Peyer's patch (tissue), 4 donors: ENCODE data around the gene TEX28.
"Not testable (repeated sequence)": the region's sequence is repeated elsewhere in the genome, so short reads cannot be mapped to it uniquely, and the experiment has no call there.

Experiments
- POLR2A ChIP-seq, 2 donors: fragments of 450-650 bp; IDR thresholded peaks; one replicate each; pipeline ENCODE4 v1.5.1; 2017; ENCODE audit warnings: antibody characterized with exemption in 2 of 2, mild to moderate bottlenecking in 2 of 2, moderate library complexity in 2 of 2
- TF ChIP-seq, protein P1 (sequence below), 6 experiments: fragments of 450-650 bp in 4 of 6; fragments of 200-600 bp in 2 of 6; sonication (generic) in 1 of 6; IDR thresholded peaks; one replicate each; pipeline ENCODE4 v1.5.1; 2017 to 2019; ENCODE audit warnings: antibody characterized with exemption in 6 of 6, mild to moderate bottlenecking in 3 of 6, moderate library complexity in 1 of 6

- TF ChIP-seq, protein P1, sequence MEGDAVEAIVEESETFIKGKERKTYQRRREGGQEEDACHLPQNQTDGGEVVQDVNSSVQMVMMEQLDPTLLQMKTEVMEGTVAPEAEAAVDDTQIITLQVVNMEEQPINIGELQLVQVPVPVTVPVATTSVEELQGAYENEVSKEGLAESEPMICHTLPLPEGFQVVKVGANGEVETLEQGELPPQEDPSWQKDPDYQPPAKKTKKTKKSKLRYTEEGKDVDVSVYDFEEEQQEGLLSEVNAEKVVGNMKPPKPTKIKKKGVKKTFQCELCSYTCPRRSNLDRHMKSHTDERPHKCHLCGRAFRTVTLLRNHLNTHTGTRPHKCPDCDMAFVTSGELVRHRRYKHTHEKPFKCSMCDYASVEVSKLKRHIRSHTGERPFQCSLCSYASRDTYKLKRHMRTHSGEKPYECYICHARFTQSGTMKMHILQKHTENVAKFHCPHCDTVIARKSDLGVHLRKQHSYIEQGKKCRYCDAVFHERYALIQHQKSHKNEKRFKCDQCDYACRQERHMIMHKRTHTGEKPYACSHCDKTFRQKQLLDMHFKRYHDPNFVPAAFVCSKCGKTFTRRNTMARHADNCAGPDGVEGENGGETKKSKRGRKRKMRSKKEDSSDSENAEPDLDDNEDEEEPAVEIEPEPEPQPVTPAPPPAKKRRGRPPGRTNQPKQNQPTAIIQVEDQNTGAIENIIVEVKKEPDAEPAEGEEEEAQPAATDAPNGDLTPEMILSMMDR (IDR thresholded peaks at IDR 0.05): not testable (repeated sequence)
- not testable (repeated sequence) for TF ChIP-seq POLR2A (IDR thresholded peaks at IDR 0.05)
Observed at GRCh38 chrX:154226706-154227105, 68.2 kb downstream of the TEX28 start.
